Neural progenitor cell (in vitro differentiated cells): ENCODE measurements around the gene ARSH.

ENCODE experiments used
- CTCF ChIP-seq: fragments of 200-600 bp; sonication (generic); IDR thresholded peaks from 2 replicates; pipeline ENCODE4 v1.5.1; 2017; ENCODE audit warnings: antibody characterized with exemption, mild to moderate bottlenecking
- EZH2 ChIP-seq: fragments of 200-600 bp; sonication (generic); IDR thresholded peaks from 2 replicates; pipeline ENCODE4 v1.6.1; 2017; ENCODE audit warnings: antibody characterized with exemption, mild to moderate bottlenecking, moderate library complexity

- TF ChIP-seq EZH2 (no peak), CTCF (no peak)
Measured at GRCh38 chrX:2974961-2975360, 31.4 kb upstream of the ARSH start.
